B cell (primary cell): Measurements from ENCODE around the gene SEMA4D.

Experiments
- CTCF ChIP-seq: fragments of 200-600 bp; IDR thresholded peaks from one replicate; pipeline ENCODE4 v1.8.0; 2022; ENCODE audit warnings: antibody characterized with exemption, mild to moderate bottlenecking
- EZH2 ChIP-seq: IDR thresholded peaks from 2 replicates; pipeline ENCODE4 v1.6.1; 2012; ENCODE audit warnings: borderline replicate concordance, low read depth, mild to moderate bottlenecking, moderate library complexity, low read length; ENCODE audit not compliant: insufficient read depth, poor library complexity, severe bottlenecking

DNA sequence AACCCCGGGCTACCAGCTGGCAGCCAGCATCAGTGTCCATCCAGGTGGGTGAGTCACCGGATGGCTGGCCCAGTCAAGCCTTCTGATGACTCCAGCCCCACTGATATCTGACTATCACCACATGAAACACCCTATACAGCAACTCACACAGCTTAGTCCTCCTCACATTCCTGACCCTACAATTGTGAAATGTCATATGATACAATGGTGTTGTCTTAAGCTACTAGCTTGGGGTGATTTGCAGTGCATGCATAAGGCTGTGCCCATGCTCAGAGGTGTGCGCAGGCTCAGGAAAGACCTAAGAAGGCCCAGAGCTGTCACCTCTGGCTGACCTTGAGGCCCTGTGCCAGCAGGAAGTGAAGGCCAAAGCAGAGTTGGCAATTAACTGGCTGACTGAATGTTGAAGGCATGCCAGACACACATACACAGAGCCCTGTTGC, 21.5 kb upstream of the SEMA4D start:
- no peak for TF ChIP-seq CTCF
- no peak for TF ChIP-seq EZH2
